HG03097 (cell line): Measurements from ENCODE around the gene RYR1.

Experiments
- ATAC-seq: cut with Tn5 transposase; IDR thresholded peaks from one replicate; pipeline ENCODE4 v1.9.1; 2021; ENCODE audit not compliant: unreplicated experiment, low FRiP score

RYR1 gene

GRCh38 chr19:38433268-38433733 lies at the start of gene RYR1:
Gene RYR1, plus strand, starts transcription at chr19:38433691. Its CDS starts 139 bp downstream, at chr19:38433830.
- no peak for ATAC-seq

- ATAC-seq: no peak
Measured at GRCh38 chr19:38383743-38384142, 49.7 kb upstream of the RYR1 start.

GRCh38 chr19:38384209-38385027 lies 49.1 kb upstream of the RYR1 start:
- no peak for ATAC-seq

- ATAC-seq: no peak
Measured at GRCh38 chr19:38385057-38385803, 48.3 kb upstream of the RYR1 start.

- ATAC-seq: no peak
Measured at GRCh38 chr19:38385804-38386257, 47.7 kb upstream of the RYR1 start.

GRCh38 chr19:38386300-38386970 lies 47.1 kb upstream of the RYR1 start:
- no peak for ATAC-seq

- no peak for ATAC-seq
Measured at GRCh38 chr19:38386971-38387549, 46.4 kb upstream of the RYR1 start.

- ATAC-seq: no peak
Measured at GRCh38 chr19:38387550-38388348, 45.7 kb upstream of the RYR1 start, which contains the start of gene GGN. Gene GGN, minus strand, starts transcription at chr19:38388034. Its CDS starts 773 bp downstream, at chr19:38387261.

GRCh38 chr19:38388349-38389100 lies 45.0 kb upstream of the RYR1 start, which contains the start of gene SPRED3:
Gene SPRED3, plus strand, starts transcription at chr19:38388697. Its CDS starts 1,606 bp downstream, at chr19:38390303.
- no peak for ATAC-seq

- no peak for ATAC-seq
Measured at GRCh38 chr19:38389101-38389925, 44.2 kb upstream of the RYR1 start.

- no peak for ATAC-seq
Measured at GRCh38 chr19:38389957-38390924, 43.2 kb upstream of the RYR1 start.

GRCh38 chr19:38391911-38392464 lies 41.5 kb upstream of the RYR1 start:
- ATAC-seq: no peak

GRCh38 chr19:38392707-38393308 lies 40.7 kb upstream of the RYR1 start:
- ATAC-seq: no peak

- ATAC-seq: no peak
Measured at GRCh38 chr19:38394488-38394887, 39.0 kb upstream of the RYR1 start.

- no peak for ATAC-seq
Measured at GRCh38 chr19:38395381-38396114, 37.9 kb upstream of the RYR1 start.

GRCh38 chr19:38399081-38399480 lies 34.4 kb upstream of the RYR1 start:
- ATAC-seq: no peak
